Neuronal stem cell (in vitro differentiated cells): ENCODE results near the gene CDC27.

ENCODE experiments used
- DNase-seq: peaks from one replicate; pipeline ENCODE4 v3.0.0-alpha.2; 2013; ENCODE audit warnings: low spot score
- H2AFZ ChIP-seq: one replicate; pipeline ENCODE4 v1.6.1; 2013; ENCODE audit warnings: mild to moderate bottlenecking, low read length, inconsistent platforms
- H2AK5ac ChIP-seq: 2 replicates; pipeline ENCODE4 v1.6.1; 2013; ENCODE audit warnings: low read depth, mild to moderate bottlenecking, inconsistent platforms, low read length, moderate library complexity, mixed read lengths
- H2BK120ac ChIP-seq: 2 replicates; pipeline ENCODE4 v1.6.1; 2013; ENCODE audit warnings: low read depth, mild to moderate bottlenecking, inconsistent platforms, low read length, moderate library complexity, mixed read lengths
- H2BK12ac ChIP-seq: one replicate; pipeline ENCODE4 v1.6.1; 2013; ENCODE audit warnings: low read length, inconsistent platforms
- H2BK15ac ChIP-seq: 2 replicates; pipeline ENCODE4 v1.6.1; 2013; ENCODE audit warnings: mild to moderate bottlenecking, low read length, inconsistent platforms, mixed read lengths
- H2BK5ac ChIP-seq: one replicate; pipeline ENCODE4 v1.6.1; 2013; ENCODE audit warnings: inconsistent platforms, mild to moderate bottlenecking, low read length, moderate library complexity
- H3K14ac ChIP-seq: one replicate; pipeline ENCODE4 v1.6.1; 2013; ENCODE audit warnings: low read length, inconsistent platforms
- H3K18ac ChIP-seq: 2 replicates; pipeline ENCODE4 v1.6.1; 2013; ENCODE audit warnings: low read length, inconsistent platforms
- H3K23ac ChIP-seq: 2 replicates; pipeline ENCODE4 v1.6.1; 2013; ENCODE audit warnings: low read depth, mild to moderate bottlenecking, mixed read lengths, low read length, inconsistent platforms; ENCODE audit not compliant: poor library complexity
- H3K27ac ChIP-seq: replicated peaks from 3 replicates; pipeline ENCODE4 v1.5.1; 2013; ENCODE audit warnings: low read length, inconsistent platforms
- H3K27me3 ChIP-seq, 3 experiments: 2 replicates each; pipeline ENCODE4 v1.6.1; 2013; ENCODE audit warnings: low read length in 3 of 3, mild to moderate bottlenecking in 2 of 3, inconsistent platforms in 1 of 3, low read depth in 1 of 3, mixed read lengths in 1 of 3, moderate library complexity in 1 of 3; ENCODE audit not compliant: control insufficient read depth in 3 of 3, insufficient read depth in 3 of 3
- H3K36me3 ChIP-seq, 2 donors: replicated peaks in 1 of 2; 2 replicates each; pipeline ENCODE4 v1.6.1; 2013; ENCODE audit warnings: low read length in 2 of 2; ENCODE audit not compliant: control insufficient read depth in 2 of 2, insufficient read depth in 2 of 2
- H3K4ac ChIP-seq: 2 replicates; pipeline ENCODE4 v1.6.1; 2013; ENCODE audit warnings: inconsistent platforms, mild to moderate bottlenecking, low read length, moderate library complexity
- H3K4me1 ChIP-seq, 2 donors: 1 replicate in 1 of 2; 2 replicates in 1 of 2; pipeline ENCODE4 v1.6.1; 2013; ENCODE audit warnings: low read length in 2 of 2, low read depth in 1 of 2; ENCODE audit not compliant: control insufficient read depth in 2 of 2, insufficient read depth in 1 of 2
- H3K4me2 ChIP-seq: one replicate; pipeline ENCODE4 v1.6.1; 2013; ENCODE audit warnings: mild to moderate bottlenecking, low read length, inconsistent platforms; ENCODE audit not compliant: insufficient read depth, poor library complexity, severe bottlenecking
- H3K4me3 ChIP-seq, 2 donors: 2 replicates each; pipeline ENCODE4 v1.5.1; 2013; ENCODE audit warnings: low read length in 2 of 2, mild to moderate bottlenecking in 2 of 2, inconsistent platforms in 1 of 2, moderate library complexity in 1 of 2
- H3K79me1 ChIP-seq: one replicate; pipeline ENCODE4 v1.6.1; 2013; ENCODE audit warnings: low read depth, mild to moderate bottlenecking, inconsistent platforms, low read length, moderate library complexity
- H3K9ac ChIP-seq: one replicate; pipeline ENCODE4 v1.6.1; 2013; ENCODE audit warnings: mild to moderate bottlenecking, low read depth, low read length, inconsistent platforms; ENCODE audit not compliant: poor library complexity
- H3K9me3 ChIP-seq, 2 donors: replicated peaks in 1 of 2; 2 replicates each; pipeline versions ENCODE3 to v1.6.1; 2013; ENCODE audit warnings: low read length in 2 of 2, mild to moderate bottlenecking in 2 of 2, inconsistent platforms in 1 of 2, low read depth in 1 of 2, mixed read lengths in 1 of 2, moderate library complexity in 1 of 2; ENCODE audit not compliant: control insufficient read depth in 2 of 2, insufficient read depth in 1 of 2
- H4K8ac ChIP-seq: one replicate; pipeline ENCODE4 v1.6.1; 2013; ENCODE audit warnings: low read depth, mild to moderate bottlenecking, inconsistent platforms, low read length, moderate library complexity
- H4K91ac ChIP-seq: one replicate; pipeline ENCODE4 v1.6.1; 2013; ENCODE audit warnings: low read length, low read depth, mild to moderate bottlenecking, inconsistent platforms; ENCODE audit not compliant: poor library complexity
- WGBS, 2 donors: extraction: QIAGEN DNeasy Blood & Tissue Kit; methylation state at CpG; one replicate each; pipeline ENCODE4 v1.1.7; 2013; ENCODE audit warnings: missing lambda C conversion rate in 2 of 2, mixed read lengths in 1 of 2; ENCODE audit not compliant: insufficient read length in 2 of 2, insufficient replicate concordance in 1 of 2; ENCODE audit errors: extremely low coverage in 2 of 2; 5-methylcytosine and 5-hydroxymethylcytosine counted together

The CDC27 gene

DNA sequence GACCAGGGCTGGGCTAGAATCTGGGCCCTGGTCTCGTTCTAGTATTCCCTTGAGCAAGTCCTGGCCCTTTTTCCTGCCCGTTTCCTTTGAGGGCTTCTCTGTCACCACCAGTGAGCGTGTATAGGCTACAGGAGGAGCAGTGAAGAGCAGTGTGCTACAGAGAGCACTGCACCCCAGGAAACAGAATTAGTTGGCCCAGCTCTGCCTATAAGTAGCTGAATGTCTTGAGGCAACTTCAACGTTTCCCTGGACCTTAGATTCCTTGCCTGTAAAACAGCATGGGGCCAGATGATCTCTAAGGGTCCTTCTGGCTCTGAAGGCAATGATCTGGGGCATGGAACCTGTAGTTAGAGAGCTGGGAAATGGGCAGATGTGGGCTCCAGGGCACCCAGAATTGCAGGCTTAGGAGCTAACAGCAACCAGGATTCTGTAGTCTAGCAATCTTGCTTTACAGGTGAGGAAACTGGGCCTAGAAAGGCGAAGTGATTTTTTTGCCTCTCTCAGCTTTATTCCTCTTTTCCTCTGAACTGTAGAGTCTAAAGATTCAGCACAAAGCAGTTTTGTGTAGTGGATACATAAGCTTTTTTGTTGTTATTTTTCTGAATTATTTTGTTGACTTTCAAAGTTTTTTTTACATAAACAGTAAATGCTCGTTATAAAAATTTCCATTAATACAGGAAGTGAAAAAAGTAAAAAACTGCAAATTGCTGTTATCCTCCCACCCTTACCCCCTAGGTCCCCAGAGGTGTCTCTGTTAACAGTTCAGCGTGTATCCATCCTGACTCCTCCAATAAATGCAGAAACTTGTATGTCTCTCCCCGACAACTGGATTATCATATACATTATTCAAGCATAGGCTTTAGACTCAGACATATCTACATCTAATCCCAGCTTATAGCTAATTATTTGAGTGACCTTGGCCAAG, 18.3 kb upstream of the CDC27 start:
- Histone ChIP-seq H3K27me3 (peaks cover 0 to 22% (median 0%) of the 10 kb centered on the region in 3 experiments), H2AK5ac (no peak overlapping the region), H3K36me3 (no peaks in the 10 kb centered on the region), H4K91ac (no peak overlapping the region), H3K23ac (no peak overlapping the region), H3K4me1 (peaks cover 8 to 15% of the 10 kb centered on the region in 2 donors), H3K4ac (no peak overlapping the region), H2BK120ac (no peak overlapping the region), H3K9ac (no peak overlapping the region), H3K14ac (no peak overlapping the region), H3K4me2 (no peak overlapping the region), H3K4me3 (no peak overlapping the region), H2BK12ac (no peak overlapping the region), H4K8ac (no peak overlapping the region), H2BK5ac (no peak overlapping the region), H3K27ac (no peak overlapping the region), H2AFZ (no peak overlapping the region), H3K9me3 (no peaks in the 10 kb centered on the region), H3K79me1 (no peaks in the 10 kb centered on the region), H2BK15ac (no peak overlapping the region), H3K18ac (no peak overlapping the region)
- no CpG with 5 or more reads among the region's 8 CpGs for WGBS, 2 donors
- DNase-seq = no peak

DNA sequence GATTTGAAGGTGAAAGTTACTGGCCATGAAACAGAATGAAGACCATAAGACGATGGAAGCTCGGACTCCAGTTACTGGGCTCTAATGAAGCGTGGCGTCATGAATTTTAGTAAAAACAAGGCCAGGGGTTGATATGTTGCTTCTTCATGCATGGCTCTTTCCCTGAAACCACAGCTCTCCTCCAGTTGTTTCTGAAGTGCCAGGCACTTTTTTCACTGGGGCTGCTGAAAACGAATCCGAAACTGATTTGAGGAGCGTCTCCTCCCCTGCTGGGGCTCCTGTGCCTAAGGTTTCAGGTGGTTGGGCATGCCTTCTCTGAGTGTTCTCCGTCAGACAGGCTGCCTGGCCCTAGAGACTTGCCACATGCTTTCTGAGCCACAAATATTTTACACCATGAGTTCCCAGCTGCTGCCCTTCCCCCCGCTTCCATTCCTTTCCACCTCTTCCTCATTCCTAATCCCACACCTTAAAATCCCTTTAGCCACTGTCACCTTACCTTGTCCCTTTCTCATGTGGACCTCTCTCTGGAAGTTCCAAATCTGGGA, 16.4 kb upstream of the CDC27 start:
- Histone ChIP-seq H3K23ac (no peak overlapping the region), H2BK5ac (no peak overlapping the region), H2AK5ac (no peak overlapping the region), H3K4me2 (no peak overlapping the region), H3K27ac (no peak overlapping the region), H3K9ac (no peak overlapping the region), H3K36me3 (no peaks in the 10 kb centered on the region), H3K4me3 (no peak overlapping the region), H3K18ac (no peak overlapping the region), H2BK12ac (no peak overlapping the region), H3K14ac (no peak overlapping the region), H2BK120ac (no peak overlapping the region), H2BK15ac (no peak overlapping the region), H4K91ac (no peak overlapping the region), H3K4me1 (peaks cover 7 to 13% of the 10 kb centered on the region in 2 donors), H3K79me1 (no peaks in the 10 kb centered on the region), H3K27me3 (peaks cover 0 to 22% (median 0%) of the 10 kb centered on the region in 3 experiments), H3K9me3 (no peaks in the 10 kb centered on the region), H2AFZ (peak overlapping the region; percentile 45), H3K4ac (no peak overlapping the region), H4K8ac (no peak overlapping the region)
- WGBS, 2 donors = no CpG with 5 or more reads among the region's 9 CpGs
- no peak for DNase-seq

DNA sequence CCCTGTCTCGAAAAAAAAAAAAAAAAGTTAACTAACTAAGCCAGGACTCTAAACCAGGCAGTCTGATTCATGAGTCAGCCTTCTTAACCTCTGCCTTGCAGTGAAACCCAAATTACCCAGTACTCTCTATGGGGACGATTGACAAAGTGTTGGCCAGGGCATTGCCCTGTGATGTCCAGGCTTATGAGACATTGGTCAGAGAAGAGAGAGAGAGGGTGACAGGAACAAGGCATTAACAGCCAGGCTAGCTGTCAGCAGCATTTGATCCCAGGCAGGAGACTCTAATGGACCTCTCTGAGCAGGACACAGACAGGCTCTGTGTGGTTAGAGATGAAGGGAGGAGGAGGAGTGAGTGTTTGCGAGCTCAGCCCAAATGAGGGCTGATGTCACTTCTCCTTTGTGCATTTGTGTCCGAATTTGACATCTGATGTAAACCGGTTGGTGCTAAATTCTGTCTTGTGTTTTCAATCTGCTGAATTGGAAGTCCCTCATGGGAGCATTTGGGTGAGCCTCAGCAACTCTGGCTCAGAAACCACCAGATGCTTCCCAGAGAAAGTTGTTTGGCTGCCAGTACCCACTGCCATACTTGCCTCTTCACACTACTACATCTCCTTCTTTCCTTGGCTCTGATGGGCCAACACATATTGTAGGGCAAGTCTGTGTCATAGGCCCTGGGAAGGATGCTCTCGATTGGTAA, 15.8 kb upstream of the CDC27 start:
- Histone ChIP-seq H3K4ac (no peak overlapping the region), H3K9ac (no peak overlapping the region), H3K36me3 (no peaks in the 10 kb centered on the region), H3K4me1 (peaks cover 3 to 11% of the 10 kb centered on the region in 2 donors), H3K27me3 (peaks cover 0 to 22% (median 0%) of the 10 kb centered on the region in 3 experiments), H2BK5ac (no peak overlapping the region), H3K18ac (no peak overlapping the region), H4K8ac (no peak overlapping the region), H2BK120ac (no peak overlapping the region), H3K27ac (no peak overlapping the region), H3K79me1 (no peaks in the 10 kb centered on the region), H2AK5ac (no peak overlapping the region), H3K4me3 (no peak overlapping the region), H2BK12ac (no peak overlapping the region), H3K23ac (no peak overlapping the region), H4K91ac (no peak overlapping the region), H2AFZ (peak overlapping the region; percentile 21), H3K14ac (no peak overlapping the region), H3K9me3 (no peaks in the 10 kb centered on the region), H3K4me2 (no peak overlapping the region), H2BK15ac (no peak overlapping the region)
- DNase-seq = no peak
- WGBS, 2 donors = no CpG with 5 or more reads among the region's 6 CpGs
